PC-9 (cell line): Measurements from ENCODE around the gene NAA40. TPM values are rescaled to one million over a fixed set of nuclear protein-coding genes. Genes with fewer than 3 reads are reported as not detected.

Experiments used
- Bru-seq: library from RNA; stranded (reverse); fragments of 400-500 nt; gene quantifications from one replicate; lab custom pipeline; 2021; lab: Mats Ljungman, UMichigan
- BruChase-seq, 2 experiments: library from RNA; stranded (reverse); fragments of 400-500 nt; gene quantifications; one replicate each; lab custom pipeline; 2021; lab: Mats Ljungman, UMichigan
- BruUV-seq: library from RNA; stranded (reverse); fragments of 400-500 nt; replicated peaks from 2 replicates; lab custom pipeline; 2021; lab: Mats Ljungman, UMichigan
- CTCF ChIA-PET: fragments of 300-600 bp; sonication (Branson Sonifier 250); formaldehyde crosslinking; loops from one replicate; lab custom pipeline; 2022; ENCODE audit warnings: antibody characterized with exemption; lab: Charles Lee
- POLR2A ChIA-PET: fragments of 300-600 bp; sonication (Branson Sonifier 250); formaldehyde crosslinking; loops from one replicate; lab custom pipeline; 2022; ENCODE audit warnings: antibody characterized with exemption; ENCODE audit not compliant: unreplicated experiment; lab: Charles Lee
- DNase-seq, 2 experiments: peaks; one replicate each; pipeline versions ENCODE4 v3.0.0 to v3.0.0-alpha.2; 2015 to 2022; ENCODE audit warnings: mixed read lengths in 1 of 2
- H2AFZ ChIP-seq: fragments of 200-600 bp; sonication (generic); 2 replicates; pipeline ENCODE4 v1.8.1; 2017; ENCODE audit warnings: antibody characterized with exemption
- H3F3A ChIP-seq: fragments of 200-600 bp; sonication (generic); 2 replicates; pipeline ENCODE4 v1.8.1; 2017; ENCODE audit warnings: antibody characterized with exemption, mild to moderate bottlenecking, low read depth; ENCODE audit not compliant: insufficient read depth
- H3K27ac ChIP-seq: fragments of 200-600 bp; sonication (generic); 2 replicates; pipeline ENCODE4 v1.6.1; 2016; ENCODE audit warnings: mixed run types
- H3K27me3 ChIP-seq: fragments of 200-600 bp; sonication (generic); 2 replicates; pipeline ENCODE4 v1.6.1; 2016; ENCODE audit warnings: low read depth, mixed run types; ENCODE audit not compliant: insufficient read depth
- H3K36me3 ChIP-seq: fragments of 200-600 bp; sonication (generic); 2 replicates; pipeline ENCODE4 v1.6.1; 2016; ENCODE audit warnings: low read depth, mixed run types
- H3K4me1 ChIP-seq: fragments of 200-600 bp; sonication (generic); replicated peaks from 2 replicates; pipeline ENCODE4 v1.6.1; 2016; ENCODE audit warnings: mixed run types; ENCODE audit not compliant: insufficient read depth
- H3K4me2 ChIP-seq: fragments of 200-600 bp; sonication (generic); 2 replicates; pipeline ENCODE4 v1.6.1; 2017; ENCODE audit warnings: mixed run types
- H3K4me3 ChIP-seq: fragments of 200-600 bp; sonication (generic); 2 replicates; pipeline ENCODE4 v1.6.1; 2016; ENCODE audit warnings: mixed run types
- H3K79me2 ChIP-seq: fragments of 200-600 bp; sonication (generic); 2 replicates; pipeline ENCODE4 v1.6.1; 2017; ENCODE audit warnings: low read depth, mixed run types
- H3K9me2 ChIP-seq: fragments of 200-600 bp; sonication (generic); 2 replicates; pipeline ENCODE4 v1.8.1; 2017; ENCODE audit warnings: mild to moderate bottlenecking; ENCODE audit not compliant: insufficient read depth
- H3K9me3 ChIP-seq: fragments of 200-600 bp; sonication (generic); 2 replicates; pipeline ENCODE4 v1.8.1; 2016; ENCODE audit warnings: low read depth; ENCODE audit not compliant: insufficient read depth
- H4K20me1 ChIP-seq: fragments of 200-600 bp; sonication (generic); 2 replicates; pipeline ENCODE4 v1.8.1; 2017; ENCODE audit not compliant: insufficient read depth
- EZH2 ChIP-seq: fragments of 200-600 bp; sonication (generic); IDR thresholded peaks from 2 replicates; pipeline ENCODE4 v1.8.0; 2017; ENCODE audit warnings: antibody characterized with exemption, low read depth
- intact Hi-C: fragments of 100-400 bp; cut with micrococcal nuclease; formaldehyde crosslinking; loops from one replicate; pipeline ENCODE4 v1.10.0; 2022; ENCODE audit not compliant: unreplicated experiment
- long read RNA-seq: library from polyadenylated mRNA; stranded (forward); transcript quantifications from one replicate; pipeline ENCODE4 v2.0.0, GENCODE V29; 2022
- total RNA-seq: library from RNA; stranded (reverse); gene quantifications from 2 replicates; pipeline ENCODE4 v1.2.3, GENCODE V29; 2021
- TF ChIP-seq, protein P1 (sequence below): fragments of 200-600 bp; sonication (generic); conservative IDR thresholded peaks from 2 replicates; pipeline ENCODE4 v1.6.1; 2017; ENCODE audit warnings: mixed run types, antibody characterized with exemption, mild to moderate bottlenecking, moderate library complexity

Gene NAA40
- total RNA-seq (47.4 and 50.4 TPM in 2 replicates), Bru-seq, nascent RNA (percentile 77 among the genes with signal in this experiment), BruChase-seq, experiment 1, labeled RNA remaining after a 2-hour chase (percentile 82 among the genes with signal in this experiment), BruChase-seq, experiment 2, labeled RNA remaining after a 6-hour chase (percentile 82 among the genes with signal in this experiment)
- long read RNA-seq, full-length matches to known transcripts = 21 of 34 reads
- long read RNA-seq, partial matches to known transcripts = 2 of 34 reads
- long read RNA-seq, other reads (novel, unspliced or antisense) = 11 of 34 reads

- Histone ChIP-seq H3K27ac (peak within 1 kb of the TSS; percentile 83), H3K36me3 (peaks cover 12% of the 10 kb centered on the region; the same call in 1 of the 2 replicates), H3K9me2 (no peaks in the 10 kb centered on the region), H3K9me3 (no peaks in the 10 kb centered on the region), H4K20me1 (peaks cover 24% of the 10 kb centered on the region), H3K27me3 (no peaks in the 10 kb centered on the region), H3K79me2 (peaks cover 49% of the 10 kb centered on the region), H3K4me1 (peaks cover 44% of the 10 kb centered on the region), H3K4me2 (peak within 1 kb of the TSS; percentile 99), H2AFZ (peak within 1 kb of the TSS; percentile 97), H3F3A (peaks cover 20% of the 10 kb centered on the region), H3K4me3 (peak within 1 kb of the TSS; percentile 77)
- intact Hi-C loops = loop anchor here (1.0 to 10.0 kb wide), 4 partner anchors 19 to 264 kb away; partner anchors contain the start of gene ATL3
- no TSS peak for BruUV-seq
- peak; percentile 97 to 99 for DNase-seq
- POLR2A ChIA-PET = interaction anchor here (0.5 to 0.7 kb wide), 4 partner anchors 100 to 1173 kb away, joined by 3 to 10 read pairs (median 8); partner anchors contain the start of genes CATSPERZ and MARK2
- CTCF ChIA-PET = interaction anchor here (0.6 kb wide), 2 partner anchors 24 to 50 kb away, joined by 3 read pairs; no protein-coding TSS in a partner anchor
- TF ChIP-seq EZH2 = no peak
- TF ChIP-seq, protein P1, sequence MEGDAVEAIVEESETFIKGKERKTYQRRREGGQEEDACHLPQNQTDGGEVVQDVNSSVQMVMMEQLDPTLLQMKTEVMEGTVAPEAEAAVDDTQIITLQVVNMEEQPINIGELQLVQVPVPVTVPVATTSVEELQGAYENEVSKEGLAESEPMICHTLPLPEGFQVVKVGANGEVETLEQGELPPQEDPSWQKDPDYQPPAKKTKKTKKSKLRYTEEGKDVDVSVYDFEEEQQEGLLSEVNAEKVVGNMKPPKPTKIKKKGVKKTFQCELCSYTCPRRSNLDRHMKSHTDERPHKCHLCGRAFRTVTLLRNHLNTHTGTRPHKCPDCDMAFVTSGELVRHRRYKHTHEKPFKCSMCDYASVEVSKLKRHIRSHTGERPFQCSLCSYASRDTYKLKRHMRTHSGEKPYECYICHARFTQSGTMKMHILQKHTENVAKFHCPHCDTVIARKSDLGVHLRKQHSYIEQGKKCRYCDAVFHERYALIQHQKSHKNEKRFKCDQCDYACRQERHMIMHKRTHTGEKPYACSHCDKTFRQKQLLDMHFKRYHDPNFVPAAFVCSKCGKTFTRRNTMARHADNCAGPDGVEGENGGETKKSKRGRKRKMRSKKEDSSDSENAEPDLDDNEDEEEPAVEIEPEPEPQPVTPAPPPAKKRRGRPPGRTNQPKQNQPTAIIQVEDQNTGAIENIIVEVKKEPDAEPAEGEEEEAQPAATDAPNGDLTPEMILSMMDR = no peak
These were observed at the start of gene NAA40 for GRCh38 chr11:63938479-63939396. NAA40 (plus strand) TSS chr11:63939002; CDS start chr11:63939097, 95 bp downstream.

DNA sequence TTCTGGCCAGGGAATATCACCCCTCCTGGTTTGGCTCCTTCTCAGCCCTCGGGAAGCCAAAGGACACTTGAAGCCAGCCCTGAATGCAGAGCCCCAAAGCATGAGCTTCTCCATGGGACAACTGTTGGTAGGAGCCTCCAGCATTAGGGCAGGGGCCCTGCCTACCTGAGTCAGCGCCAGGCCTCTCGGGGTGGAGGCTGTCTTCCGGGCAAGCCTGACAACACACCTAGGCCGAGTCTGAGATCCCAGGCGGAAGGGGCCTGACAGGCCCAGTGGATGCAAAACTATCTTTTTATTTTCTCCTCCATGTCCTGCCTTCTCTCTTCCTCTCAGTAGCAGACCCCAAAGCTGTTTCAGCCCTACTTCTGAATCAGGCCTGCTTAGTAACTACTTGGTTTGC lies 49.5 kb upstream of the NAA40 start:
- Histone ChIP-seq H3K9me3 (no peaks in the 10 kb centered on the region), H3F3A (peaks cover 48% of the 10 kb centered on the region), H3K27ac (peak overlapping the region; percentile 95), H4K20me1 (peaks cover 52% of the 10 kb centered on the region), H3K4me3 (peak overlapping the region; percentile 58; the same call in 1 of the 2 replicates), H3K79me2 (peaks cover 92% of the 10 kb centered on the region), H3K27me3 (no peaks in the 10 kb centered on the region), H2AFZ (no peak overlapping the region), H3K4me1 (peaks cover 36% of the 10 kb centered on the region), H3K4me2 (peak overlapping the region; percentile 97), H3K9me2 (no peaks in the 10 kb centered on the region), H3K36me3 (peaks cover 13% of the 10 kb centered on the region)
- intact Hi-C loops = no loop called here
- BruUV-seq = TSS peak; percentile 33
- ChIA-PET CTCF (interaction anchor here (0.5 to 0.6 kb wide), 2 partner anchors 81 to 1810 kb away, joined by 3 to 8 read pairs; no protein-coding TSS in a partner anchor), POLR2A (no interaction called here)
- TF ChIP-seq EZH2 = no peak
- TF ChIP-seq, protein P1 = no peak
- DNase-seq = peak; percentile 46 to 58

DNA sequence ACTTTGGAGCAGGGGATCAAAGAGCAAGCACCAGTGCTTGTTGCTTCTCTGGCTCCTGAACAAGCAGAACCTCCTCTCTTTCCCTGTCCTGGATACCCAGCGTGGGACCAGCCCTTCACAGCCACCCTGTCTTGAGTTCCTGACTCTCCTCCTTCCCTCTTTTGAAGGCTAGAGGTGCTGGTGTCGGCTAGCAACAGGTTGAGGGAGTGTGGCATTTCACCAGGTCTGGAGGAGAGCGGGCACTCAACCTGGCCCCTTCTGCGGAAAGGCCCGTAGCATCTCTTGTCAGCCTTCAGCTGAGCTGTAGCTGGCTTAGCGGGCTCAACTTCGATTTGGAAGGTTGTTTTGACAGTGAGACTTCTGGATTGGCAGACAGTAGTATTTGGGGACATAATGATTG lies 48.4 kb upstream of the NAA40 start:
- Histone ChIP-seq H3K9me3 (no peaks in the 10 kb centered on the region), H3K79me2 (peaks cover 92% of the 10 kb centered on the region), H3K36me3 (peaks cover 13% of the 10 kb centered on the region), H3K27me3 (no peaks in the 10 kb centered on the region), H2AFZ (no peak overlapping the region), H3K27ac (peak overlapping the region; percentile 95), H3K4me3 (no peak overlapping the region), H3F3A (peaks cover 45% of the 10 kb centered on the region), H3K9me2 (no peaks in the 10 kb centered on the region), H3K4me2 (peak overlapping the region; percentile 97; the same call in 1 of the 2 replicates), H4K20me1 (peaks cover 60% of the 10 kb centered on the region), H3K4me1 (peaks cover 36% of the 10 kb centered on the region)
- BruUV-seq = no TSS peak
- intact Hi-C loops = no loop called here
- no peak for DNase-seq
- ChIA-PET CTCF (interaction anchor here (0.5 to 0.6 kb wide), 3 partner anchors 12 to 298 kb away, joined by 3 to 5 read pairs (median 4); no protein-coding TSS in a partner anchor), POLR2A (no interaction called here)
- TF ChIP-seq EZH2 = no peak
- TF ChIP-seq, protein P1 = no peak
